GM18526 (cell line): Measurements from ENCODE around the gene ITGB3BP.

Source experiments
- POLR2A ChIP-seq: IDR thresholded peaks from 3 replicates; pipeline ENCODE4 v1.6.1; 2011; ENCODE audit not compliant: insufficient read length; ENCODE audit errors: extremely low read depth

ITGB3BP gene

GRCh38 chr1:63454269-63454668 lies 68.8 kb downstream of the ITGB3BP start:
- no peak for TF ChIP-seq POLR2A

GRCh38 chr1:63453232-63453631 lies 69.8 kb downstream of the ITGB3BP start:
- TF ChIP-seq POLR2A = no peak

DNA sequence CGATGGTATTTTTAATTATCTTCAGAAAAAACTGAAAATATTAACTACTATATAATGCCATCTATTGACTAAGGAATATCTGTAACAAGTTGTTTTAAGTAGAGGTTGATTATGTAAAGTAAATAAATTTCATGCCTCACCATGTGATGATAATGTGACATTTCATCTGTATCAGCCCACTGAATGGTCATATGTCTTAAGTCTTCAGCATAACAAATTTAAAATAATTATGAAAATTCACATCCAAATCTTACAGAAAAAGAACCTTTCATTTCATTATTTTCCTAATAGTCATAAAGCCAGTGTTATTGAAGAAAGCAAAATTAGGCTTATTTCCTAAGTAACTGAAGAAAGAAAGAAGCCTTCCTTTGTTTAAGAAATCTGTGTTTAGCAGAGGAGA lies 72.6 kb downstream of the ITGB3BP start:
- no peak for TF ChIP-seq POLR2A

- TF ChIP-seq POLR2A = no peak
Observed at GRCh38 chr1:63448731-63449246, 74.2 kb downstream of the ITGB3BP start.

DNA sequence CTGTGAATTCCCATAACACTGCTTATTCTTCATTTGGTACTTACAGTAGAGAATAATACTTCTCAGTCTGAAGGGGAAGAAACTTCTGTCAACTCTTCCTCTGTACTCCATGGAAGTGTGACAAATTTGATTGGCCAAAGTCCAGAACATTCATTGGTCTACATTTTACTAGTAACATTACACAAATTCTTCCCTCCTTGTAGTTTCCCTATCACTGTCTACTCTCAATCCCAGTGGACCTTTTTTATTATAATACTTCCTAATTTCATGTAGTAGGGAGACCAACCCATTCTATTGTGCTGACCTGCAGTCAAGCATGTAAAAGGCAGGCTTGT lies 80.9 kb downstream of the ITGB3BP start:
- no peak for TF ChIP-seq POLR2A

- TF ChIP-seq POLR2A = no peak
Observed at GRCh38 chr1:63435161-63435560, 87.9 kb downstream of the ITGB3BP start.

DNA sequence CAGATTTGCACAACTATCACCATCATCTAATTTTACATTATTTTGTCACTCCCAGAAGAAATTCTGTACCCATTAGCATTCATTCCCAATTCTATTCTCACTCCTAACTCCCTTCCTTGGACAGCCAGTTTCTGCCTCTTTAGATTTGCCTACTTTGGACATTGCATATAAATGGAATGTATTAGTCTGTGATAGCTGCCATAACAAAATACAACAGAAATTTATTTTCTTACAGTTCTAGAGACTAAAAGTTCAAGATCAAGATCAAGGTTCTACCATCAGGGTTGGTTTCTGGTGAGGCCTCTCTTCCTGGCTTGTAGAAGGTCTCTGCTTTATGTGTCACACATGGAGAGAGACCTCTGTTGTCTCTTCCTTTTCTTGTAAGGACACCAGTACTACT lies 93.7 kb downstream of the ITGB3BP start:
- no peak for TF ChIP-seq POLR2A

- no peak for TF ChIP-seq POLR2A
Observed at GRCh38 chr1:63428815-63429214, 94.2 kb downstream of the ITGB3BP start.

DNA sequence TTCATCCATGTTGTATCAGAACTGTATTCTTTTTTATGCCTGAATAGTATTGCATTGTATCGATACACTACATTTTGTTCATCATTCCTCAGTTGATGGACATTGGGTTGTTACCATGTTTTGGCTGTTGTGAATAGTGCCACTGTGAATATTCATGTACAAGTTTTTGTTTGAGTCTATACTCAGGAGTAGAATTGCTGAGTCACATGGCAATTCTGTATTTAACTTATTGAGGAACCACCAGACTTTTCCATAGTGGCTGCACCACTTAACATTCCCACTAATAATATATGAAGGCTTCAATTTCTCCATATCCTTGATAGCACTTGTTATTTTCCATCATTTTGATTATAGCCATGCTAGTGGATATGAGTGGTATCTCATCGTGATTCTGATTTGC lies 99.4 kb downstream of the ITGB3BP start:
- no peak for TF ChIP-seq POLR2A

- TF ChIP-seq POLR2A = no peak
Observed at GRCh38 chr1:63418101-63418500, 104.9 kb downstream of the ITGB3BP start.

DNA sequence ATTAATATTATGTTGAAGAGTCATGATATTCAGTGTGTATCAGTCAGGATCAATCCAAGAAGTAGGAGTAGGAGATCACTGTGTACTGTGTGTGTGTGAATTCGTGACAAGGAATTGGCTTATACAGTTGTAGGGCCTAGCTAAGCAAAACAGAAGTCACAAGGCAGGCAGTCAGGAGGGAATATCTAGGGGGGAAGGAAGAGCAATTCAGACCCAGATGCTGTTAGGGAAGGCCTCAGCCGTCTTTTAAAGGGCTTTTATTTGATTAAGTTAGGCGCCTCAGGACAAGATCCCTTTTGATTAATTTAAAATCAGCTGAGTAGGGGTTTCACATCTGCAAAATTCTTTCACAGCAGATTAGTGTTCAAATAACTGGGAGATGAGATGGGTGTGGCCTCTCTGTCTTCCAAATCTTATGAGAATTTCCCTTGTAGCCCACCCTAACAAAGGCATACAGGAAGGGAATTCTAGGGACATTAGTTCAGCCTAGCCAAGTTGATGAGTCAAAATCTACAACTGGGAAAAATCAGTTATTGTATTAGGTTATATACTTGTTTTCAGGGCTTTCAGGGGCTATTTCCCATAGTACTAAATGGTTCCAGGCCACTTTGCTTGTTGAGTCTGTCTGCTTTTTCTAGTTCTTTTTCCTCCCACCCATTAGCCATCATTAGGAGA lies 108.2 kb downstream of the ITGB3BP start:
- no peak for TF ChIP-seq POLR2A

DNA sequence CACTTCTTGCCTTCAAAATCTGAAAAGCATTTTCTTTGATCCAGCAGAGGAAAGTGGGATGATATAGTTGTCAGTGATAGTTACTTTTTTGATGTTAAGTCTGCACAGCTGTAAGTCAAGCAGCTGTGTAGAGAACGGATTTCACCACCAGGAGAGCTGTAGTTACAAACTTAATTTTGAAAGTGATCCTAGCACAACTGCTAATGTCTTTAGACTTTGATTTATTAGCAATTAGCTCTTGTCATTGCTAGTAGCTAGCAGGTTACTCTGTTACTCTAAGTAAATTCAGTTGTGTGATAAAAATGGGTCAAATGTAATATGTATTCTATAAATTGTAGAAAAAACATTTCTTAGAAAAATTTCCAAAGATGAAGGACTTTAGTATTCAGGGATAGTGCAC lies 109.6 kb downstream of the ITGB3BP start:
- TF ChIP-seq POLR2A = no peak

DNA sequence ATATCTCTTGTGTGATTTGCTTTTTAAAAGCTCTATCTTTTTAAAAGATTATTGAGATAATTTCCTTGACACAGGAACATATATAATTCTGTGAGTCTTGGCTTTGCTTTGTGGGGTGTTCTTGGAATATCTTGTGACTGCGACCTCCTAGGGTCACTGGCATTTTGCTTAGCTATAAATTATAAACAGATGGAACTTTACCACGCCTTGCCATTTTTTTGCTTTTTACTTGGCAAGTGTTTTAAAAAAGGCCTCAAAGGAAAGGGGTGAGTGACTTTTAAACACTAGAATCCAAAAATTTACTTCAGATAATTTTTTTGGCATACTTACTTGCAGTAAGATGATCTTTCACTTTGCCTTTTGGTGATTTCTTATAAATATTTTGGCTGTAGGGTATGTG lies 112.0 kb downstream of the ITGB3BP start:
- no peak for TF ChIP-seq POLR2A

DNA sequence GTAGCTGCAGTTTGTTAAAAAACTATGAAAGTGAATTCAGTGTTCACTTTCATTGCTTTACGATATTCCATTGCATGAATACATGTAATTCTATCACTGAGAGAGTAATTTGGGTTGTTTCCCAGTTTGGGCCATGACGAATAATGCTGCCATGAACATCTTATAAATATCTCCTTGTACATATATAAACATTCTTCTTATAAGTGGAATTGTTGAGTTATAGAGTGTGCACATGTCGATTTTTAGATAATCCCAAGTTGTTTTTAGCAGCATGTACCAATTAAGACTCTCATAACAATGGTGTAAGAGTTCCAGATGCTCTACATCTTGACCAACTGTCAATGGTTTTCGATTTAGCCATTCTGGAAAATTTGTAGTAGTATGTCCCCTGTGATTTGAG lies 114.7 kb downstream of the ITGB3BP start:
- TF ChIP-seq POLR2A = no peak

GRCh38 chr1:63407002-63407401 lies 116.0 kb downstream of the ITGB3BP start:
- TF ChIP-seq POLR2A = no peak

GRCh38 chr1:63405987-63406386 lies 117.0 kb downstream of the ITGB3BP start:
- TF ChIP-seq POLR2A = no peak

DNA sequence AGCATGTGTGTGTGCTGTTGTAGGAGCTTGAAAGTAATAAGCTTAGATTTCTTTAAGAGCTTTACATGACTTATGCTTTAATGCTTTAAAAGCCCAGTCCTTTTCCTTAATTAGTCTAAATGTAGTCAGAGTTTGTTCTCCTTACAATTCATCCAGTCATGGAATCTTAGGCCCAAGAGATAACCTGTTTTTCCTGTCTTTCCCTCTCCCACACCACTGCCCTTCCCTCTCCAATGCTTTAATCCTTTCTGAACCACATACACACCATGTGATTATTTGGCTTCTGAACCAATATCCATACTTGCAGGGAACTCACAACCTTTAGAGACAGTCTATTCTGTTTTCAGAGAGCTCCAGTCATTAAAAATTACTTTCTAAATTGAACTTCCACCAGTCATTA lies 118.0 kb downstream of the ITGB3BP start:
- no peak for TF ChIP-seq POLR2A
